Measurements from ENCODE around the gene CORO7.

The CORO7 gene

DNA sequence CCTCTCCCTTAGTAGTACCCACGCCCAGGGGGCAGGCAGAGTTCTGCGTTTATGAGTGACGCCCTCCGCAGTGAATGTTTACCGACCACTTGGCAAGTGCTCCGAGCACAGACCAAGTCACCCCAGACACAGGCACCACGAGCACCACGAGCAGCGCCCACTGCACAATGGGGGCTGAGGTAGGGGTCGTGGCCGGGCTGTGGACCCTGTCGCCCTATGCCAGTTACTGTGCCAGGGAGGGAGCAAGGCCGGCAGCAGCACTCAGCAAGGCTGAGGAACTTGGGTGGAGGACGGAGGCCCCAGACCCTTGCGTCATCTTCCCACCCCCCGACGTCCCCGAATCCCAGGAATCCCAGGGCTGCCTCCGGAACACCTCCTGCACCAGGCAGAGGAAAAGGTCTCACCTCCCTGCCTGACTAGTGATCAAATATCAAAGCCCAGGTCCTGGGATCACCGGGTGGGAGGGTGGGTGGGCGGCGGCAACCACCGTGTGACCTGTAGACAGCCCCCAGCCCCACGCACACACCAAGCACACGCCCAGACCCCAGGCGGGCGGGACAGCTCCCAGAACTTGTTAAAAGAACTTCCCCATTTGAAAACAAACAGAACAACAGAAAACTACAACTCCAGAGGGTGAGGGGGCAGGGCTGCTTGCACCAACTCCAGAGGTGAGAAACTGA lies 39.4 kb downstream of the CORO7 start:
- Histone ChIP-seq H3K79me2 (ENCODE audit: insufficient read depth, low read length) (no peaks in the 10 kb centered on the region), H3K9me3 (ENCODE audit: low read length) (no peaks in the 10 kb centered on the region)
- no peak for TF ChIP-seq EZH2 (IDR thresholded peaks at IDR 0.05; ENCODE audit: borderline replicate concordance, low read length)
- TF ChIP-seq, protein P1, sequence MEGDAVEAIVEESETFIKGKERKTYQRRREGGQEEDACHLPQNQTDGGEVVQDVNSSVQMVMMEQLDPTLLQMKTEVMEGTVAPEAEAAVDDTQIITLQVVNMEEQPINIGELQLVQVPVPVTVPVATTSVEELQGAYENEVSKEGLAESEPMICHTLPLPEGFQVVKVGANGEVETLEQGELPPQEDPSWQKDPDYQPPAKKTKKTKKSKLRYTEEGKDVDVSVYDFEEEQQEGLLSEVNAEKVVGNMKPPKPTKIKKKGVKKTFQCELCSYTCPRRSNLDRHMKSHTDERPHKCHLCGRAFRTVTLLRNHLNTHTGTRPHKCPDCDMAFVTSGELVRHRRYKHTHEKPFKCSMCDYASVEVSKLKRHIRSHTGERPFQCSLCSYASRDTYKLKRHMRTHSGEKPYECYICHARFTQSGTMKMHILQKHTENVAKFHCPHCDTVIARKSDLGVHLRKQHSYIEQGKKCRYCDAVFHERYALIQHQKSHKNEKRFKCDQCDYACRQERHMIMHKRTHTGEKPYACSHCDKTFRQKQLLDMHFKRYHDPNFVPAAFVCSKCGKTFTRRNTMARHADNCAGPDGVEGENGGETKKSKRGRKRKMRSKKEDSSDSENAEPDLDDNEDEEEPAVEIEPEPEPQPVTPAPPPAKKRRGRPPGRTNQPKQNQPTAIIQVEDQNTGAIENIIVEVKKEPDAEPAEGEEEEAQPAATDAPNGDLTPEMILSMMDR (IDR thresholded peaks at IDR 0.05; ENCODE audit: low read length), result no peak

DNA sequence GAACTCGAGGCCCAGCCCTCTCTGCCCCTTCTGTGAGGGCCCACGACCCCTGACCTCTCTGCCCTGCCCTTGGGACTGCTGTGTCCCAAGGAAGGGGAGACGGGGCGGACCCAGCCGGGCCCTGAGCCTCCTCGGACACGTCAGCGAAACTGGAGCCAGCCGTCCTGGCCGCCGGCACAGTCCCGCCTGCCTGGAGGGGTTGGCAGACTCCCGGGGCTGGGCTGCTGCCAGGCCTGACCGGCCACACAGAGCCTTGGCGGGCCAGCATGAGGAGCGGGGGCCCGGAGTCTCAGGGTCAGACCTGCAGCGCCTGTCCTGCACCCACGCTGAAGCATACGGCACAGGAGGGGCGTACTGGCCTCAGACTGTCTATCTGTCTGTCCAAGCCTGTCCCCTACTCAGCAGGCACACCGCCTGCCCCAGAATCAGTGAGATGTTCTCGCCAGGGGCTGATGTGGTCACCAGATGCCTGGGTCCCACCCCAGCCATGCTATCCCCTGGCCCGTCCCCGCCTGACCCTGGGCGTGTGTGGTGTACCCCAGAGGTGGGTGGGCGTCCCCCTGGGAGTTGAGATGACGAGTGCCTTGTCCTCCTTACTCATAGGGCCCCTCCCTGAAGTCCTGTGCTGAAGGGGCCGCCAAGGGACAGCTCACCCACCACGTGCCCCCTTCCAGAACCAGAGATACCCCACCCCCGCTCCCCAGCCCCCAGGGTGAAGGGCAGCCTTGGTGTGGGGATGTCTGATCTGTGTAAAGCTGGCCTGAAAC lies 40.1 kb downstream of the CORO7 start:
- H3K9me2 ChIP-seq (ENCODE audit: low read depth, low read length), result no peaks in the 10 kb centered on the region
- no peaks in the 10 kb centered on the region for H3F3A ChIP-seq (ENCODE audit: insufficient read depth, low read length)
- H3K36me3 ChIP-seq (ENCODE audit: insufficient read depth, low read length), result no peaks in the 10 kb centered on the region; the same call in 1 of the 2 replicates
- no peak overlapping the region for H3K9ac ChIP-seq (ENCODE audit: low read length)
- H3K4me2 ChIP-seq (ENCODE audit: low read length), result no peak overlapping the region
- H3K27me3 ChIP-seq (ENCODE audit: insufficient read depth, low read length), result no peaks in the 10 kb centered on the region
- no peaks in the 10 kb centered on the region for H3K79me2 ChIP-seq (ENCODE audit: insufficient read depth, low read length)
- H2AFZ ChIP-seq (ENCODE audit: low read length), result no peak overlapping the region
- H4K20me1 ChIP-seq (ENCODE audit: insufficient read depth, low read length), result no peaks in the 10 kb centered on the region
- H3K27ac ChIP-seq (ENCODE audit: low read depth, low read length, poor library complexity, severe bottlenecking), result no peak overlapping the region
- TF ChIP-seq, protein P1 (IDR thresholded peaks at IDR 0.05; ENCODE audit: low read length), result no peak
- no peak for TF ChIP-seq EZH2 (IDR thresholded peaks at IDR 0.05; ENCODE audit: borderline replicate concordance, low read length)
- no peak overlapping the region for H3K4me3 ChIP-seq (ENCODE audit: low read depth, low read length, poor library complexity, severe bottlenecking)
- no peaks in the 10 kb centered on the region for H3K9me3 ChIP-seq (ENCODE audit: low read length)
- peaks cover 8% of the 10 kb centered on the region for H3K4me1 ChIP-seq (ENCODE audit: insufficient read depth, low read length, severe bottlenecking)

More for the DNA sequence above, 39.4 kb downstream of the CORO7 start:
- Histone ChIP-seq H3K9ac (ENCODE audit: low read length) (no peak overlapping the region), H2AFZ (ENCODE audit: low read length) (no peak overlapping the region), H3K36me3 (ENCODE audit: insufficient read depth, low read length) (no peaks in the 10 kb centered on the region; the same call in 1 of the 2 replicates), H3K4me2 (ENCODE audit: low read length) (no peak overlapping the region), H4K20me1 (ENCODE audit: insufficient read depth, low read length) (no peaks in the 10 kb centered on the region), H3K27me3 (ENCODE audit: insufficient read depth, low read length) (no peaks in the 10 kb centered on the region), H3K9me2 (ENCODE audit: low read depth, low read length) (no peaks in the 10 kb centered on the region), H3F3A (ENCODE audit: insufficient read depth, low read length) (no peaks in the 10 kb centered on the region), H3K4me1 (ENCODE audit: insufficient read depth, low read length, severe bottlenecking) (peaks cover 8% of the 10 kb centered on the region), H3K27ac (ENCODE audit: low read depth, low read length, poor library complexity, severe bottlenecking) (no peak overlapping the region), H3K4me3 (ENCODE audit: low read depth, low read length, poor library complexity, severe bottlenecking) (no peak overlapping the region)

DNA sequence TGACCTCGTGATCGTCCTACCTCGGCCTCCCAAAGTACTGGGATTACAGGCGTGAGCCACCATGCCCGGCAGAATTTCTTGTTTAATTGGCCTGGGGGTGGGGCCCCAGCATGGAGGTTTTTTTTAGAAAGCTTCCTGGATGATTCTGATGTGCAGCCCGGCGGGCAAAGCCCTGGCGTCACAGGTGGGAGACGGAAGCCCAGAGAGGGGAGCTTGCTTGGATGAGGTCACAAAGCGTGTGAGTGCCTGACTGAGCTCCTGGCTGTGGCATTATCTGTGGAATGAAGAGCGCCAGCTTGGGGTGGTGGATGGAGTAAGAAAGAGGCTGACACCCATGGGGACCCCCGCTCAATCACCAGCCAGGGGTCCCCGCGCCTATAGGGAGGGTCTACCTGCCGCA lies 40.7 kb downstream of the CORO7 start:
- no peaks in the 10 kb centered on the region; the same call in 1 of the 2 replicates for H3K36me3 ChIP-seq (ENCODE audit: insufficient read depth, low read length)
- H3K4me1 ChIP-seq (ENCODE audit: insufficient read depth, low read length, severe bottlenecking), result peaks cover 8% of the 10 kb centered on the region
- H3K79me2 ChIP-seq (ENCODE audit: insufficient read depth, low read length), result no peaks in the 10 kb centered on the region
- no peak overlapping the region for H3K9ac ChIP-seq (ENCODE audit: low read length)
- no peak overlapping the region for H2AFZ ChIP-seq (ENCODE audit: low read length)
- no peaks in the 10 kb centered on the region for H4K20me1 ChIP-seq (ENCODE audit: insufficient read depth, low read length)
- H3K27me3 ChIP-seq (ENCODE audit: insufficient read depth, low read length), result no peaks in the 10 kb centered on the region
- no peak overlapping the region for H3K27ac ChIP-seq (ENCODE audit: low read depth, low read length, poor library complexity, severe bottlenecking)
- TF ChIP-seq EZH2 (IDR thresholded peaks at IDR 0.05; ENCODE audit: borderline replicate concordance, low read length), result no peak
- TF ChIP-seq, protein P1 (IDR thresholded peaks at IDR 0.05; ENCODE audit: low read length), result no peak
- H3K9me2 ChIP-seq (ENCODE audit: low read depth, low read length), result no peaks in the 10 kb centered on the region
- no peak overlapping the region for H3K4me3 ChIP-seq (ENCODE audit: low read depth, low read length, poor library complexity, severe bottlenecking)
- no peak overlapping the region for H3K4me2 ChIP-seq (ENCODE audit: low read length)
- H3F3A ChIP-seq (ENCODE audit: insufficient read depth, low read length), result no peaks in the 10 kb centered on the region
- no peaks in the 10 kb centered on the region for H3K9me3 ChIP-seq (ENCODE audit: low read length)
